ENCODE data around the gene ITPR2.

DNA sequence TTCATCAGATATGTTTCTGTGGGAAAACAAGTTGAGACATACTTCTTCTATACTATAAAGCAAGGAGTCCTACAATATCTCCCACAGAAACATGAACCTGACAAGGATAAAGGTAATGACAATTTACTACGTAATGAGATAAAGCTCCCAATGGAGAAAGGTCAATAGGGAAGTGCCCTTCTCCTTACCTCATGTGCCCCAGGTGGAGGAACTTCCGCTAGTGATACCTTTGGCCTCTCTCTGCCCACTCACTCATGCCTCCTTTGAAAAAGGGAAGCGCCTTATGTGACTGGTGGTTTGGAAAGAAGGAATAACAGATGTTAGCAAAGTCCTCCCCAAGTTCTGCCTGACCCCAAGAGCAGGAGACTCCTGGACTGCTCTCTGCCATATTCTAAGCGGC lies 305.3 kb downstream of the ITPR2 start:
- TF ChIP-seq, protein P1, sequence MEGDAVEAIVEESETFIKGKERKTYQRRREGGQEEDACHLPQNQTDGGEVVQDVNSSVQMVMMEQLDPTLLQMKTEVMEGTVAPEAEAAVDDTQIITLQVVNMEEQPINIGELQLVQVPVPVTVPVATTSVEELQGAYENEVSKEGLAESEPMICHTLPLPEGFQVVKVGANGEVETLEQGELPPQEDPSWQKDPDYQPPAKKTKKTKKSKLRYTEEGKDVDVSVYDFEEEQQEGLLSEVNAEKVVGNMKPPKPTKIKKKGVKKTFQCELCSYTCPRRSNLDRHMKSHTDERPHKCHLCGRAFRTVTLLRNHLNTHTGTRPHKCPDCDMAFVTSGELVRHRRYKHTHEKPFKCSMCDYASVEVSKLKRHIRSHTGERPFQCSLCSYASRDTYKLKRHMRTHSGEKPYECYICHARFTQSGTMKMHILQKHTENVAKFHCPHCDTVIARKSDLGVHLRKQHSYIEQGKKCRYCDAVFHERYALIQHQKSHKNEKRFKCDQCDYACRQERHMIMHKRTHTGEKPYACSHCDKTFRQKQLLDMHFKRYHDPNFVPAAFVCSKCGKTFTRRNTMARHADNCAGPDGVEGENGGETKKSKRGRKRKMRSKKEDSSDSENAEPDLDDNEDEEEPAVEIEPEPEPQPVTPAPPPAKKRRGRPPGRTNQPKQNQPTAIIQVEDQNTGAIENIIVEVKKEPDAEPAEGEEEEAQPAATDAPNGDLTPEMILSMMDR (conservative IDR thresholded peaks at IDR 0.05) = no peak
- no peak for TF ChIP-seq EZH2 (IDR thresholded peaks at IDR 0.05; ENCODE audit: low read depth)

All from PC-9 (cell line).